Effector memory CD4-positive, alpha-beta T cell (primary cell): ENCODE results near the gene GPD1L.
"Not testable (repeated sequence)": the region's sequence is repeated elsewhere in the genome, so short reads cannot be mapped to it uniquely, and the experiment has no call there.

Source experiments
- DNase-seq, 3 donors: peaks; one replicate each; pipeline ENCODE4 v3.0.0-alpha.2; 2020
- H3K27ac ChIP-seq: 2 replicates; pipeline ENCODE4 v1.7.0; 2013; ENCODE audit warnings: mild to moderate bottlenecking, low read length, moderate library complexity; ENCODE audit not compliant: insufficient read depth, poor library complexity, severe bottlenecking
- H3K27me3 ChIP-seq: replicated peaks from 2 replicates; pipeline ENCODE4 v1.7.0; 2013; ENCODE audit warnings: mild to moderate bottlenecking, low read length; ENCODE audit not compliant: insufficient read depth, control insufficient read depth, poor library complexity, severe bottlenecking
- H3K36me3 ChIP-seq: 2 replicates; pipeline ENCODE4 v1.7.0; 2013; ENCODE audit warnings: mild to moderate bottlenecking, low read length, moderate library complexity; ENCODE audit not compliant: control insufficient read depth, insufficient read depth
- H3K4me1 ChIP-seq: 2 replicates; pipeline ENCODE4 v1.7.0; 2013; ENCODE audit warnings: low read length, mild to moderate bottlenecking; ENCODE audit not compliant: control insufficient read depth, insufficient read depth, poor library complexity, severe bottlenecking
- H3K4me3 ChIP-seq: 2 replicates; pipeline ENCODE4 v1.7.0; 2013; ENCODE audit warnings: low read length, low read depth, mild to moderate bottlenecking; ENCODE audit not compliant: insufficient read depth, poor library complexity, severe bottlenecking
- H3K9me3 ChIP-seq: 2 replicates; pipeline ENCODE4 v1.7.0; 2013; ENCODE audit warnings: mild to moderate bottlenecking, low read length, moderate library complexity; ENCODE audit not compliant: control insufficient read depth

Gene GPD1L

DNA sequence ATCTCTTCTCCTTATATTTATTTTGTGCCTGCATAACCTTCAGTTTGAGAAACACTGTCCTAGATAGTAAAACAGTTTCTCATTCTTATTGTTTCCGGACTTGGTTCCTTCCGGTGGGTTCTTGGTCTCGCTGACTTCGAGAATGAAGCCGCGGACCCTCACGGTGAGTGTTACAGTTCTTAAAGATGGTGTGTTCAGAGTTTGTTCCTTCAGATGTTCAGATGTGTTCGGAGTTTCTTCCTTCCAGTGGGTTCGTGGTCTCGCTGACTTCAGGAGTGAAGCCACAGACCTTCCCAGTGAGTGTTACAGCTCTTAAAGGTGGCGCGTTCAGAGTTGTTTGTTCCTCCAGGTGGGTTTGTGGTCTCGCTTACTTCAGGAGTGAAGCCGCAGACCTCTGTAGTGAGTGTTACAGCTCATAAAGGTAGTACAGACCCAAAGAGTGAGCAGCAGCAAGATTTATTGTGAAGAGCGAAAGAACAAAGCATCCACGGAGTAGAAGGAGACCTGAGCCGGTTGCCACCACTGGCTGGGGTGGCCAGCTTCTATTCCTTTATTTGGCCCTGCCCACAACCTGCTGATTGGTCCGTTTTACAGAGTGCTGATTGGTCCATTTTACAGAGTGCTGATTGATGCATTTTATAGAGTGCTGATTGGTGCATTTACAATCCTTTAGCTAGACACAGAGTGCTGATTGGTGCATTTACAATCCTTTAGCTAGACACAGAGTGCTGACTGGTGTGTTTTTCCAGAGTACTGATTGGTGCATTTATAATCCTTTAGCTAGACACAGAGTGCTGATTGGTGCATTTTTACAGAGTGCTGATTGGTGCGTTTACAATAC lies 8.3 kb downstream of the GPD1L start:
- not testable (repeated sequence) for H3K27me3 ChIP-seq, H3K36me3 ChIP-seq, H3K4me1 ChIP-seq, H3K9me3 ChIP-seq
- H3K27ac ChIP-seq, result peak overlapping the region; percentile 59
- DNase-seq, result peak; percentile 53 to 71 (median 57)
- peak overlapping the region; percentile 27 for H3K4me3 ChIP-seq

DNA sequence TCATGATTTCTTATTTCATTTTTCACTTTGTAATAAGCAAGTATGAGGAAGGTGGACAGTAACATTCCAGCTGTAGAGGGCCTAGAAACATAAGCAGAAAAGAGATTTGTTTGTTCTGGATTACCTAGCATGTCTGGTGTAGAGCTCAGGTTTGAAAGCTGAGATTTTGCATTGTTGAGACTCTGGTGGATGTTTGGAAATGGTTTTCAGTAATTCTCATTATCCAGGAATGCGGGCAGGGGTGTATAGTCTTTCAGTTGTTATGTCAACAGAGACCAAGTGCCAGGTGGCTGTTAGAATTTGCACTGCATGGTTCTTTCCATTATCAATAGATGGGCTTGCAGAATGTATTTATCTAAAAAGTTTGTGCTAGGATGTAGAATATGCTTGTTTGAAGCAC lies 10.9 kb downstream of the GPD1L start:
- Histone ChIP-seq H3K4me1 (peaks cover 9% of the 10 kb centered on the region), H3K27me3 (no peaks in the 10 kb centered on the region), H3K36me3 (no peaks in the 10 kb centered on the region), H3K27ac (no peak overlapping the region), H3K9me3 (no peaks in the 10 kb centered on the region), H3K4me3 (no peak overlapping the region)
- DNase-seq, result no peak

DNA sequence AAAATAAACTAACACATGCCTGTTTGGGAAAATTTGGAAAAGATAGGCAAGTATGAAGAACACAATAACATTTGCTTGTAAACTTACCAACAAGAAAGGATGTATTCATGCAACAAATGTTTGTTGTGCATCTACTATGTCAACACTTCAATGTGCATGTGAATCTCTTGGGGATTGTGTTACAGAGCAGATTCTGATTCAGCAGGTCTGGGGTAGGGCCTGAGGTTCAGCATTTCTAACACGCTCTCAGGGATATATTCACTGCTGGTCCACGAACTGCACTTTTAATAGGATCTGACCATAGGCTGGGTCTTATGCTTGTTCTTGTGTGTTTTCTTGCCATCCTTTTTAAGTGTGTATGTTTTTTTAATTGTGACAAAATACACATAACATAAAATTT lies 11.8 kb downstream of the GPD1L start:
- Histone ChIP-seq H3K27ac (no peak overlapping the region), H3K36me3 (no peaks in the 10 kb centered on the region), H3K9me3 (no peaks in the 10 kb centered on the region), H3K4me3 (no peak overlapping the region), H3K27me3 (no peaks in the 10 kb centered on the region), H3K4me1 (peaks cover 9% of the 10 kb centered on the region)
- no peak for DNase-seq

DNA sequence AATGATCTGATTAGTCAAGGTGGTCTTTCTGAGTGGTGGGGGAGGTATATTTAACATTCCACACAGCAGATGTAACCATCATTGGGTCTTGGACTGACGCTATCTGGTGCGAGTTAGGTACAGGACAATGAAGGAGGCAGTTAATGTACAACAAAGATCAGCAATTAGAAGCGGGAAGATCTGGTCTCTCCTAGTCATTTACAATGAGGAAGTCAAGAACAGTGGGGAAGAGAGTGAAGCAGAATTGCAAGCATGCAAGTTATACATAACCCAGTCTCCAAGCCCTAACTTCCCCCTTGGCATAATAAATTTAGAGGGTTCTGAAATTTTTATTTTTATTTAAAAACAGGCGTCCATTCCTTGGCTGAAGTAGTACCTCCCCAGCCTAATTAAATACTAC lies 14.1 kb downstream of the GPD1L start:
- Histone ChIP-seq H3K9me3 (no peaks in the 10 kb centered on the region), H3K4me1 (no peaks in the 10 kb centered on the region), H3K27me3 (no peaks in the 10 kb centered on the region), H3K4me3 (no peak overlapping the region), H3K36me3 (no peaks in the 10 kb centered on the region), H3K27ac (no peak overlapping the region)
- DNase-seq, result no peak

DNA sequence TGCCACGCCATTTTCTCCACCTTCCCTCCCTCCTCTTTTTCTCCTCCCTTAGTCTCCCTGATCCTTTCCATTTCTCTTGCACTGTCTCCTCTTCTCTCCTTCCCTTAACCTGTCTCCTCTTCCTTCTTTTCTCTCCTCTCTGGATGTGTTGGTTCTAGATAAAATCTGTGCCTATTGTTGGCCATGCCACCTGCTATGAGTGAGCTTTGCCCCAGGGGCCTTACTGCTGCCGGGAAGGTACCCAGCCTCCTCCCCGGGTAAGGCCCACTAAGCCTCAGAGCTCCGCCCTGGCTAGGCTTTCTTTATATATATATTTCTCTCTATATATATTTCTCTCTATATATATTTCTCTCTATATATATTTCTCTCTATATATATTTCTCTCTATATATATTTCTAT lies 14.7 kb downstream of the GPD1L start:
- Histone ChIP-seq H3K36me3 (no peaks in the 10 kb centered on the region), H3K4me1 (no peaks in the 10 kb centered on the region), H3K4me3 (no peak overlapping the region), H3K27me3 (no peaks in the 10 kb centered on the region), H3K9me3 (no peaks in the 10 kb centered on the region), H3K27ac (no peak overlapping the region)
- no peak for DNase-seq

DNA sequence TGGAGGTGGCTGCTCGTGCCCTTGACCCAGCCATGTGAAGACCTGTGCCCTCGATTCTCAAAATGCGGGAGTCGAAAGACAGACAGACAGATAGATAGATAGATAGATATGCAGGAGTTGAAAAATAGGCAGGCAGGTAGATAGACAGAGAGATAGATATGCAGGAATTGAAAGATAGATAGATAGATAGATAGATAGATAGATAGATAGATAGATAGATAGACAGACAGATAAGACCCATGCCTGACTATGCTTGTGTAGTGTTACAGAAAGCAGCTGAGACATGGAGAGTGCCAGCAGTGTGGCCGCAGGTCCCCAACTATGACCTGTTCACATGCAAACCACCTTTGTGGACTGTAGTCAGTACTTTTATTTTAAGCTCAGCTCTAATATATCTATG lies 17.2 kb downstream of the GPD1L start:
- DNase-seq, result no peak

DNA sequence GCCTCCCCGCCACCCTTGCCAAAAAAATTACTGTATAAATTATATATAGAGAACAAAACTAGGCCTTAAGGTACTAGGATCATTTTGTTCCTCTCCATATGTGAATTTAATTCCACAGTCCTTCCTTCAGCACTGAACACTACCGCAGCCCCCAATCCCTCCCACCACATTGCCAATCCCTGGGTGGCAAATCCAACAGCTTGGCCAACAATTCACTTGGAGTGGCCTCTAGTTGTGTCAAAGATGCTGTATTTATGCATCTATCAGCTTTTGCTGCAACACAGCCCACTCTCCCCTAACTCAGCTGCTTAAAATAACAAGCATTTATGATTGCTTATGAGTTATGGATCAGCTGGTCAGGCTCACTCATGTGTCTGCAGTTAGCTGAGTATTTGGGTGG lies 18.6 kb downstream of the GPD1L start:
- H3K4me1 ChIP-seq, result no peaks in the 10 kb centered on the region
- DNase-seq, result no peak
- no peaks in the 10 kb centered on the region for H3K27me3 ChIP-seq
- no peak overlapping the region for H3K4me3 ChIP-seq
- no peak overlapping the region for H3K27ac ChIP-seq
- H3K9me3 ChIP-seq, result no peaks in the 10 kb centered on the region
- H3K36me3 ChIP-seq, result peaks cover 5% of the 10 kb centered on the region

More for the DNA sequence above, 17.2 kb downstream of the GPD1L start:
- H3K4me1 ChIP-seq, result no peaks in the 10 kb centered on the region
- peaks cover 5% of the 10 kb centered on the region for H3K36me3 ChIP-seq
- H3K4me3 ChIP-seq, result no peak overlapping the region
- no peak overlapping the region for H3K27ac ChIP-seq
- no peaks in the 10 kb centered on the region for H3K27me3 ChIP-seq
- H3K9me3 ChIP-seq, result no peaks in the 10 kb centered on the region

DNA sequence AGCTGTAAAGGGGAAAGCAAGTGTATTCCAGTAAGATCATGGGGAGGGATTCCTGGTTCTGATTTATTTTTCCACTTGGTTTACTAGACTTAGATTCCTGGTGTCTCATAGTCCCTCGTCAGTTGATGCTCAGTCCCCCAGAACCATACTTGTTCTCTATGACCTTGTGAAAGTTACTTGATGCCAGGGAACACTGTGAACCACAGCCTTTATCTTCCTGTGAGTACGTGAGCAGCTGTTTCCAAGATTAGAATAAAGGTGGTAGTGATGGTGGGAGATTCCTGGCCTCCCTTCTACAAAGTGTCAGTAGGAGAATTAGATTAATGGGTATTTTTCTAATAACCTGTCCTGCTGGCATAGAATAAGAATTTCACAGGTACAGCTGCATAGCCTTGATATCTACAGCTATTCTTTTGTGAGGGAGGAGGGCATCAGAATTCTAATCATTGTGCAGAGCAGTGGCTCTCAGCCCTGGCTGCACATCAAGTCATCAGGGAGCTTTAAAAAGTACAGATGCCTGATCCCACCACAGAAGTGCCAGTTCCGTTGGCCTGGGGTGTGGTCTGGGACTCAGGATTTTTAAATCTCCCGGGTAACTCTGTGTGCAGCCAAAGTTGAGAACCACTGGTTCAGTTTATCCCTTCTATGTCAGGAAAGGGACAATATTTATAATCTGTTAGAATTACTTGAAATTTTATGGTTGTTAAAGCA lies 20.0 kb downstream of the GPD1L start:
- H3K36me3 ChIP-seq, result peaks cover 10% of the 10 kb centered on the region
- H3K4me3 ChIP-seq, result no peak overlapping the region
- H3K27me3 ChIP-seq, result no peaks in the 10 kb centered on the region
- H3K27ac ChIP-seq, result no peak overlapping the region
- H3K9me3 ChIP-seq, result no peaks in the 10 kb centered on the region
- no peak for DNase-seq
- no peaks in the 10 kb centered on the region for H3K4me1 ChIP-seq

DNA sequence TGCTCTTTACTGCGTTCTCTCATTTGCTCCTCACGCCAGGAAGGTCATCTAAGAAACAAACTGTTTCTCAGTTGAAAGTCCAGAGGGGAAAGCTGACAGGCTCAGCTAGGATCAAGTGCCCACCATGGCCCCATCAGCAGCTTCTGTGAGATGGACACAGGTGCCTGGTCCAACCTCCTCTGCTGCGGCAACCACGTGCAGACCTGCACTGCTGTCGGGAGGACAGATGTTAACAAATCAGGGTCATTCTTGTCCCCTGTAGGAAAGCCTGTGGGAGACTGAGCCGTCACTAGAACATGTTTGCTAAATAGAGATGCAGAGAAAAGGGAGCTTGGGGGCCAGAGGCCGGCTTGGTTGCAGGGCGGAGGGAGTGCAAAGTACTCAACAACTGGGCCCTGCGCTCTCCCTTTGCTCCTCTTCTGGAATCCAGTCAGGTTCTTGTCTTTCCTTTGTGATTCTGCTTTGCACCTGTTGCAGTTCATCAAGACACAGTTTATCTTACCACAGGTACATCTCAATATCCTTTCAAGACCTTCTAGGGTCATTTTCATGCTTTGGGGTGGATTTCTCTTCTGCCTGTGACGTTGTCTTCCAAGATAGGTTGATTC lies 20.9 kb downstream of the GPD1L start:
- Histone ChIP-seq H3K27ac (no peak overlapping the region), H3K4me1 (no peaks in the 10 kb centered on the region), H3K4me3 (no peak overlapping the region), H3K9me3 (no peaks in the 10 kb centered on the region), H3K36me3 (peaks cover 10% of the 10 kb centered on the region), H3K27me3 (no peaks in the 10 kb centered on the region)
- DNase-seq, result no peak

DNA sequence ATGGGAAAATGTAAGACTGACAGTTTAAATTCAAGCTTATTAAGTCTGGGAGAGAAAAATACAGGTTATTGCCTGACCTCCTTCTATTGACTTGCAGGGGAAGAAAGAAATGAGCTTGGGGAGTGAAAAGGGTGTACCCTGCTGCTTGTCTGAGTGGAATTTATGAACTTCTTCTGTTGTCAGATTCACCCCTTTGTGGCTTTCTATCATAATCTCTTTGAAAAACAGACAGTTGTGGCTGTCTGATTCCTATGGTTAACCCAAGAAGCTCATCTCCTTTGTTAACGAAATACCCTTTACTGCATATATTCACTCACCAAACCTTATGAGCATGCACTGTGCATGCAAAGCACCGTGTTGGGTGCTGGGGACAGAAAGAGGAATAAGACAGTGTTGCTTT lies 22.5 kb downstream of the GPD1L start:
- Histone ChIP-seq H3K9me3 (no peaks in the 10 kb centered on the region), H3K27ac (no peak overlapping the region), H3K36me3 (peaks cover 10% of the 10 kb centered on the region), H3K4me1 (no peaks in the 10 kb centered on the region), H3K27me3 (no peaks in the 10 kb centered on the region), H3K4me3 (no peak overlapping the region)
- DNase-seq, result no peak
